Fibroblast of peridontal ligament (primary cell): ENCODE data around the gene GADD45B.
"Not testable (repeated sequence)": the region's sequence is repeated elsewhere in the genome, so short reads cannot be mapped to it uniquely, and the experiment has no call there.

ENCODE experiments used
- DNase-seq: peaks from one replicate; pipeline ENCODE4 v3.0.0-alpha.2; 2010; ENCODE audit errors: extremely low read depth

The GADD45B gene

DNA sequence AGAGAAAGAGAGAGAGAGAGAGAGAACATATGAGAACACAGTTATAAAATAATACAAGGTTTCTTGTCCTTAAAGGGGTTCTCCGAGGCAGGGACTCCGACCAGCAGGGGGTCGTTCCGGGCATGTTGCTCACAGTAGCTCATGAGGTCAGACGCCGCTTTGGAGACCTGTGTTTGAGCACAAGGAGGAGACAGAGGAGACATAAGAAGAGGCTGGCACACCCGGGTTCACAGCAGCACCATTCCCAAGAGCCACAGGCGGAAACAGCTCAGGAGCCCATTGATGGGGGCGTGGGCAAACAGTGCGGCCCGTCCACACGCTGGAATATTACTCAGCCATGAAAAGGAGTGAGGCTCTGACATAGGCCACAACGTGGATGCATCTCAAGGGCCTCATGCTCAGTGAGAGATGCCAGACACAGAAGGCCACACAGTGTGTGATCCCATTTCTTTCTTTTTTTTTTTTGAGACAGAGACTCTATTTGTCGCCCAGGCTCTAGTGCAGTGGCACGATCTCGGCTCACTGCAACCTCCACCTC lies 39.1 kb downstream of the GADD45B start:
- DNase-seq, result no peak

DNA sequence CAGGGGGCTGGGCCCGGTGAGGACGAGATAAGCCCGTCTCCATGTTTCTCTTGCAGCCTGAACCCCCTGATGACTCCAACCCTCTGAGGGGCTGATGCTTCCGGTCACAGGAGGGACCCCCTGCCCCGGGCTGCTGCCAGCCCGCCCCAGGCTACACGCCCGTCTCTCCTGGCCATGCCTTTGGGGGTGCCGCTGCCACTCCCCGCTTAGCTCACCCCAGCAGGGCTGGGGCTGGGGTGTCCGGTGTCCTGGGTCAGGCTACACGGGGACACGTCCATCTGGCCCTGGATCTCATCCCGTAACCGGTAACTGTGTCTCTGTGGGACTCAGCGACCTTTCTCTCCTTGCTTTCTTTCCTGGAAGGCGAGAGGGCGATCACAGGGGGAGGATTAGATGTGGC lies 40.8 kb downstream of the GADD45B start:
- no peak for DNase-seq

DNA sequence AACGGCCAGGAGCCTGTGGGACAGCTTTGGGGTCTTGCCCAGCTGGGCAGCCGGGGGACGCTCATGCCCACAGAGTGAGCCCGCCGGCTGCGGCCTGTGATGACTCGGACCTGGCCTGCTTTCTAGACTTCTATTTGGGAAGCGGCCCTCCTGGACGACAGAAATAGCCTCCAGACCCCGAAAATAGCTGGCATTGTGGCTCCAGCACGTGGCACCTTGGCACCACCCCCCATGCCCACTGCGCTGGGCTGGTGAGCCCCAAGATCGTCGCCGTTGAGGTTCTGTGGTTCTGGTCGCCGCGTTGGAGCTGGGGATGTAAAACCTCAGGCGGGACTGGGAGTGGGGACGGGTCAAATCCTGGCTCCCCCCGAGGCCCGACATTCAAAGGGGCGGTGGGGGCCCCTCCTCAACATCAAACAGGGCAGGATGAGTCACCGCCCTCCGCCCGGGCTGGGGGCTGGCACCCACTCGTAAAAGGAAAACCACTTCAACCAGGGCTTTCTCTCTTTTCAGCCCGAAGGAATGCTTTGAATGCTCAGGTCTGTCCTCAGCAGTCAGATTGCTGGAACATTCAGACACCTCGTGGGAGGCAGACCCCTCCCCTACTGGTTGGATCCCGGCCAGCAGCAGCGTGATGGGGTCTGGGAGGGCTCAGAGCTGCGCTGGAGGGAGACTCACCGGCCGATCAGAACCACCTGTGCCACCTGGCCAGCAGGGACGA lies 42.1 kb downstream of the GADD45B start:
- no peak for DNase-seq

DNA sequence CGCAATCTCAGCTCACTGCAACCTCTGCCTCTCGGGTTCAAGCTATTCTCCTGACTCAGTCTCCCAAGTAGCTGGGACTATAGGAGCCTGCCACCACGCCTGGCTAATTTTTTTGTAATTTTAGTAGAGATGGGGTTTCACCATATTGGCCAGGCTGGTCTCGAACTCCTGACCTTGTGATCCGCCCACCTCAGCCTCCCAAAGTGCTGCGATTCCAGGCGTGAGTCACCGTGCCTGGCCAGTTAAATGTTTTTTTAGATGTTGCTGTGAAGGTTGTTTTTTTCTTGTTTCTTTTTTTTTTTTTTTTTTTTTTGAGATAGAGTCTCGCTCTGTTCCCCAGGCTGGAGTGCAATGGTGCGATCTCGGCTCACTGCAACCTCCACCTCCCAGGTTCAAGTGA lies 42.9 kb downstream of the GADD45B start:
- not testable (repeated sequence) for DNase-seq

DNA sequence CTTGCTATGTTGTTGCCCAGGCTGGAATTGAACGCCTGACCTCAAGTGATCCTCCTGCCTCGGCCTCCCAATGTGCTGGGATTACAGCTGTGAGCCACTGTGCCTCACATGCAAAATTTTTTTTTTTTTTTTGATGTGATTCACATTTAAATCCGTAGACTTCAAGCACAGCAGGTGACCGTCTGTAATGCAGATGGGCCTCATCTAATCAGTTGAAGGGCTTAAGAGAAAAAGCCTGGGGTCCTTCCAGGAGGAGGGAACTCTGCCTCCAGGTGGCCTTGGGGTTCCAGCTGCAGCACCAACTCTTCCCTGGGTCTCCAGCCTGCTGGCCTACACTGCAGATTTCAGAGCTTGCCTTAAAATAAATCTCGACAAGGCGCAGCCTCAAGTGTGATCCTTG lies 43.6 kb downstream of the GADD45B start:
- no peak for DNase-seq

DNA sequence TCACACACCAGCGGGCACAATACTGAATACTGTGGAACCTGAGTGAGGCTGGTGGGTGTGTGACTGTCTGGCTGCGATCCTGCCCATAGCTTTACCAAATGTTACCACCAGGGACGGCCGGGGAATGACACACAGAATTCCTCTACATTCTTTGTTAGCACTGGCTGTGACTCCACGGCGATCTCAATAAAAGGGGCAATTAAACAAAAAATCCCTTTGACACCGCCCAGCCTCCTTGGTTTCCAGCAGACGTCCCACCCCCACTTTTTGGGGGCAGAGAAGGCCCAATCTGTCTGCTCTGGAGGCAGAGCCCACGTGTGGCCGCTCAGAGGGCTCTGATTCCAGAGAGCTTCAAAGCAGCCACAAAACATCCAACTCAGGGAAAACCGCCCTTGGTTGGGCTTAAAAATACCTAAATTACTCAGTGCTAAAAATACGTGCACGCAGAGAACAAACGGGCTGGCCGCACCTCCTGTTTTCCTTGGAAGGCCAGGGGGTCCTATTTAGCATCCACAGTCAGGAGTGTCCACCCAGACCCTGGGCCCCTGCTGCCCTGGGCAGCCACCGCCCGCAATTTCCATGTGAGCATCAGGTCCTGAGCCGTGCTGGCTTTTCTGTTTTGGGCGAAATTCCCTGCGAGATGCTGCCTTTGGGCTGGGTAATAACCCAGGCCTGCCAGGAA lies 47.8 kb downstream of the GADD45B start:
- DNase-seq, result peak; percentile 67

DNA sequence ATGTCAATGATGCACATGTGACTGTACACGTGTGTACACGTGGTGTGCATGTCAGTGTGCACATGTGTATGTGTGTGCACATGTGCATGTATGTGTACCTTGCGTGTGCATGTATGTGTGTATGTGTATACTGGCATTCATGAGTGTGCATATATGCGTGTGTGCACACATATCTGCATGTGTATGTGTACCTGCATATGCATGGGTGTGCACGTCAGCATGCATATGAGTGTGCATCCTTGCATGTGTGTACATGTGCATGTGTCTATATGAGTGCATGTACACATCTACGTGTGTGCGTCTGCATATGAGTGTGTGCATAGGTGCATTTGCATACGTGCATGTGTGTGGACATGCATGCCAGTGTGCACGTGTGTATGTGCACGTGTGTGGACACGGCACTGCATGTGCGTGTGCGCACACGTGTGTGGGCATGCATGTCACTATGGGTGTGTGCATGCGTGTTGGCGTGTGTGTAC lies 48.5 kb downstream of the GADD45B start:
- no peak for DNase-seq

DNA sequence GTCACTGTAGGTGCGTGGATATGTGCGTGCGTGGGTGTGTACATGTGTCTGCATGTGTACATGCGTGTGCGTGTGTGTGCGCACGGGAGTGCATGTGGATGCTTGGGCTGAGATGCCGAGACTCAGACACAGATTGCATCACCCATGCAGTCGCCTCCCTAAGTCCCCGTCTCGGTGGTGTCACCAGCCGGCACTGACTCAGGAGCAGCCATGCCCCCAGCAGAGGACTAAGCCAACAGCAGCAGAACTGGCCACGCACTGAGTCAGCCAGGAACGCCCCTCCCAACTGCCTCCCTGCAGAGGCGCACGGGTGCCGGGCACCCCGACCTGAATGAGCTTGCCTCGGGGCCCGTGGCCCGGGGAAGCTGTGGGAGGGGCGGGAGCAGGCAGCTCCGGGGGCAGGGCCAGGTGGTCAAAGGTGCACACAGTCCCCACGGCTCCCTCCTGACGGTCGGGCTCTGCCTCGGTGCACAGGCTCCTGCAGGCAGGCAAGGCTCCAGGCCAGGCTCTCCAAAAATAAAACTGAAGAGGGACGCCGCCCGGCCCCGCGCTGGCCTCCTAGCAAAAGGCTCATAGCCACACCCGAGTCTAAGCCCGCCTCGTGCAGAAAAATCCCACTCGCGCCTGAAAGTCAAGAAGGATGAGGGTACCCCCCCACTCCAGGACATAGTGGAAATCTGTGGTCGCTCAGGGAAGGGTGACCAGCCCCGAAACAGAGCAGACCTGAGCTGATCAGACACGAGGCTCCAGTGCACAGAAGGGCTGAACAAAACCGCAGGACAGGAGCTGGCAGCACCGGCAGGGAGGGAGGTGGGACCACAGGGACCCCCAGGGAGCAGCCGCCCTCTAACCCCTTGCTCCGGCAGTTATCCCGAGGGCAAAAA lies 49.2 kb downstream of the GADD45B start:
- DNase-seq, result no peak

DNA sequence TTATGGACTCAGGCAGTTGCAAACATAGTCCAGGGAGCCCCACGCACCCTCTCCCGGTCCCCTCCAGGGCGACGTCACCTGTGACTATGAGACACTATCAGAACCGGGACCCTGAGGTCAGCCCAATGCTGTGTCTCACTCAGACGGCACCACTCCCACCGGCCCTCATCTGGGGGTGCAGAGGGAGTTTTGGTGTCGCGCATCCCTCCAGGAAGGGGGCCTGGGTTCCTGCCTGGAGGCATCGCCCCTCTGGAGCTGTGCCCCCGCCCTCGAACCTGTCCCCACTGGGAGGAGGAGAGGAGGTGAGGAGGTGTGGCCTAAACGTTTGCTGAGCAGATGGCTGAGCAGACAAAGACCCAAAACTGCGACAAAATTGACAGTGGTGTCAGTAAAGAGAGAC lies 51.2 kb downstream of the GADD45B start:
- DNase-seq, result no peak

DNA sequence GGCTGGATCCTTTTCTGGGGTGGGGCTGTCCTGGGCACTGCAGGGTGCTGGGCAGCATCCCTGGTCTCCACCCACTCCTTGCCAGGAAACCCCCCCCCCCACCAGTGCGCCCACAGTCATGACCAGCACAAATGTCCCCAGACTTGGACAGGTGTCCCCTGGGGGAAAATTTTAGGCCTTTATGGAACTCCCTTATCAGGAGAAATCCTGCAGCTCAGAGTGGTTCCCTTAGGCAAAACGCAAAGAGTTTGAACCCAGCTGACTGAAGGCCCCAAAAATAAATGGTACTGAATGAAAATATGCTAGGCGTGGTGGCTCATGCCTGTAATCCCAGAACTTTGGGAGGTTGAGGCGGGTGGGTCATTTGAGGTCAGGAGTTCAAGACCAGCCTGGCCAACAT lies 51.8 kb downstream of the GADD45B start:
- DNase-seq, result no peak
